Astrocyte (in vitro differentiated cells and primary cell): ENCODE measurements around the gene PIGN.

Experiments
- EZH2 ChIP-seq: IDR thresholded peaks from 2 replicates; pipeline ENCODE4 v1.6.1; 2012; ENCODE audit warnings: mild to moderate bottlenecking, low read length, inconsistent platforms; ENCODE audit not compliant: insufficient read depth
- TF ChIP-seq, protein P1 (sequence below): IDR thresholded peaks from 2 replicates; pipeline ENCODE4 v1.5.1; 2011; ENCODE audit warnings: low read depth, mild to moderate bottlenecking, inconsistent platforms, low read length, moderate library complexity; ENCODE audit not compliant: insufficient read depth

DNA sequence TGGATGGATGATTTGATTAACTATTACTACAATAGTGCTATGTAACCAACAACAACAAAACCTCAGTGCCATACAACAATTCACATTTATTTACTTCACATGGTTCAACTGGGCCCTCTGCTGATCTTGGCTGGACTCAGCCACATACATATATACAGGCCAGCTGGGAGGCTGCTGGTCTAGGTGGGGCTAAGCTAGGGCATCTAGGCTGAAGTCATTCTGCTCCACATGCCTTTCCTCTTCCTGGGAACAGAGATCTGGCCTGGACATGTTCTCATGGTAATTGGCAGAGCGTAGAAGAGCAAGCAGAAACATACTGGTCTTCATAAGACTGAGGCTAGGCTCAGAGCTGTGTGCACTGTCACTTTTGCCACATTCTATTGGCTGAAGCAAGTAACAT lies 191.2 kb downstream of the PIGN start:
- TF ChIP-seq, protein P1, sequence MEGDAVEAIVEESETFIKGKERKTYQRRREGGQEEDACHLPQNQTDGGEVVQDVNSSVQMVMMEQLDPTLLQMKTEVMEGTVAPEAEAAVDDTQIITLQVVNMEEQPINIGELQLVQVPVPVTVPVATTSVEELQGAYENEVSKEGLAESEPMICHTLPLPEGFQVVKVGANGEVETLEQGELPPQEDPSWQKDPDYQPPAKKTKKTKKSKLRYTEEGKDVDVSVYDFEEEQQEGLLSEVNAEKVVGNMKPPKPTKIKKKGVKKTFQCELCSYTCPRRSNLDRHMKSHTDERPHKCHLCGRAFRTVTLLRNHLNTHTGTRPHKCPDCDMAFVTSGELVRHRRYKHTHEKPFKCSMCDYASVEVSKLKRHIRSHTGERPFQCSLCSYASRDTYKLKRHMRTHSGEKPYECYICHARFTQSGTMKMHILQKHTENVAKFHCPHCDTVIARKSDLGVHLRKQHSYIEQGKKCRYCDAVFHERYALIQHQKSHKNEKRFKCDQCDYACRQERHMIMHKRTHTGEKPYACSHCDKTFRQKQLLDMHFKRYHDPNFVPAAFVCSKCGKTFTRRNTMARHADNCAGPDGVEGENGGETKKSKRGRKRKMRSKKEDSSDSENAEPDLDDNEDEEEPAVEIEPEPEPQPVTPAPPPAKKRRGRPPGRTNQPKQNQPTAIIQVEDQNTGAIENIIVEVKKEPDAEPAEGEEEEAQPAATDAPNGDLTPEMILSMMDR, result no peak
- no peak for TF ChIP-seq EZH2
